T47D (cell line): ENCODE results near the gene IL4I1.
A peak's percentile ranks its signal among the peaks of the same experiment; 100 is the strongest.

ENCODE experiments used
- DNase-seq, 2 experiments: peaks; one replicate each; pipeline versions ENCODE4 v3.0.0 to v3.0.0-alpha.2; 2011 to 2012; ENCODE audit warnings: low read depth in 1 of 2, low spot score in 1 of 2
- JUND ChIP-seq: IDR thresholded peaks from 2 replicates; pipeline ENCODE4 v1.6.1; 2012; ENCODE audit warnings: low read depth
- in situ Hi-C: cut with HindIII; loops from 2 replicates; pipeline ENCODE4 v1.10.0; 2016; ENCODE audit warnings: low sequenced_read_pairs, low pct_unique_long_range_greater_than_20kb

IL4I1 gene

GRCh38 chr19:49854378-49855263, 42.1 kb downstream of the IL4I1 start:
- in situ Hi-C loops = no loop called here
- TF ChIP-seq JUND = no peak
- no peak for DNase-seq

GRCh38 chr19:49853852-49854377, 42.8 kb downstream of the IL4I1 start:
- no peak for TF ChIP-seq JUND
- in situ Hi-C loops = no loop called here

GRCh38 chr19:49852631-49853126, 44.0 kb downstream of the IL4I1 start:
- no peak for TF ChIP-seq JUND
- in situ Hi-C loops = no loop called here
- DNase-seq = no peak

More at GRCh38 chr19:49853852-49854377, 42.8 kb downstream of the IL4I1 start:
- no peak for DNase-seq

- in situ Hi-C loops = no loop called here
These were observed 45.0 kb downstream of the IL4I1 start for GRCh38 chr19:49851456-49852259.

GRCh38 chr19:49850487-49851342, 46.0 kb downstream of the IL4I1 start, which contains the start of gene PTOV1:
Gene PTOV1 (plus strand): TSS chr19:49851159.
- DNase-seq = peak; percentile 83 to 94
- in situ Hi-C loops = no loop called here
- no peak for TF ChIP-seq JUND

More at GRCh38 chr19:49851456-49852259, 45.0 kb downstream of the IL4I1 start:
- peak in 1 of 2 experiments; percentile 45 for DNase-seq
- no peak for TF ChIP-seq JUND

- in situ Hi-C loops = no loop called here
- TF ChIP-seq JUND = no peak
- no peak for DNase-seq
These were observed 46.5 kb downstream of the IL4I1 start for GRCh38 chr19:49850221-49850486.

GRCh38 chr19:49849433-49850220, 47.1 kb downstream of the IL4I1 start:
- in situ Hi-C loops = no loop called here
- DNase-seq = no peak
- TF ChIP-seq JUND = no peak

- TF ChIP-seq JUND = no peak
- no peak for DNase-seq
- in situ Hi-C loops = no loop called here
These were observed 47.7 kb downstream of the IL4I1 start for GRCh38 chr19:49848938-49849337.

GRCh38 chr19:49847731-49848696, 48.7 kb downstream of the IL4I1 start:
- TF ChIP-seq JUND = no peak
- in situ Hi-C loops = no loop called here
- no peak for DNase-seq

GRCh38 chr19:49846408-49846807, 50.3 kb downstream of the IL4I1 start:
- no peak for TF ChIP-seq JUND
- no peak for DNase-seq
- in situ Hi-C loops = no loop called here

- in situ Hi-C loops = no loop called here
- no peak for TF ChIP-seq JUND
- no peak for DNase-seq
These were observed 51.3 kb downstream of the IL4I1 start for GRCh38 chr19:49845414-49845813.
